Spinal cord (tissue), 10 donors: ENCODE measurements around the gene P2RY13. TPM values are rescaled to one million over a fixed set of nuclear protein-coding genes. Genes with fewer than 3 reads are reported as not detected.

Experiments used
- DNase-seq, 6 donors: peaks; one replicate each; pipeline versions ENCODE4 v3.0.0 to v3.0.0-alpha.2; 2013 to 2015; ENCODE audit warnings: low spot score in 6 of 6, low read depth in 4 of 6
- H3K27ac ChIP-seq: one replicate; pipeline ENCODE4 v1.5.1; 2013; ENCODE audit warnings: low read depth, low read length, control low read depth
- H3K27me3 ChIP-seq: one replicate; pipeline ENCODE4 v1.6.1; 2013; ENCODE audit warnings: low read length; ENCODE audit not compliant: control insufficient read depth, insufficient read depth
- H3K36me3 ChIP-seq: one replicate; pipeline ENCODE4 v1.6.1; 2013; ENCODE audit warnings: low read length; ENCODE audit not compliant: control insufficient read depth, insufficient read depth
- H3K4me1 ChIP-seq: one replicate; pipeline ENCODE4 v1.6.1; 2013; ENCODE audit warnings: low read length; ENCODE audit not compliant: control insufficient read depth, insufficient read depth
- H3K4me3 ChIP-seq: one replicate; pipeline ENCODE4 v1.5.1; 2013; ENCODE audit warnings: low read depth, low read length, control low read depth
- H3K9me3 ChIP-seq: one replicate; pipeline ENCODE4 v1.6.1; 2013; ENCODE audit warnings: low read length; ENCODE audit not compliant: control insufficient read depth, insufficient read depth
- WGBS: methylation state at CpG from one replicate; pipeline ENCODE4 v1.1.5; 2013; ENCODE audit warnings: missing lambda C conversion rate; ENCODE audit not compliant: insufficient coverage; 5-methylcytosine and 5-hydroxymethylcytosine counted together
- polyA plus RNA-seq, 2 donors: library from polyadenylated mRNA; unstranded; fragments of 120-200 nt; gene quantifications; one replicate each; pipeline ENCODE4 v1.2.1, GENCODE V29; 2013; ENCODE audit not compliant: insufficient read length in 2 of 2
- total RNA-seq, 2 donors: library from RNA; depleted of rRNA in 1 of 2; stranded (reverse); fragments of 120-200 nt in 1 of 2; fragments of >200 nt in 1 of 2; gene quantifications; one replicate each; pipeline versions ENCODE4 v1.2.3 to v1.2.4, GENCODE V29; 2013 to 2014
- donor health status: healthy.

The P2RY13 gene
- total and polyA plus RNA-seq, 4 donors: 5.8 to 15.3 (median 9.0) TPM

DNA sequence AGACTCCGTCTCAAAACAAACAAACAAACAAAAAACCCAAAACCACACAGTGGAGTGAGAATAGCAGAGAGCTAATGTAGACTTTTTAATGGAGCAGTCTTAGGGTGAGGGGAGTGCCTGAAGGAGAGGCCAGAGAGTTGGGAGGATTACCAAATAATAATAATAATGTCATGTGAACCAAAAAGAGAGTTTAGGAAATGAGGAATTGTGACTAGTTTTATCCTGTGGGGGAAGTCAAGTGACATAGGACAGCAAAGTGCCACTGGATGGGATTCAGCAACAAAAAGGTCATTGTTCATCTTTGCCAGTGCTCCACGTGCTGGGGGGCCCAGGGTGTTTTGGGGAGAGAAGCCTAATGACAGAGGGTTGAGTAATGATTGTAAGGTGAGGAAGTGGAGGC lies 25.6 kb downstream of the P2RY13 start:
- Histone ChIP-seq H3K9me3 (no peaks in the 10 kb centered on the region), H3K4me1 (peaks cover 5% of the 10 kb centered on the region), H3K4me3 (no peak overlapping the region), H3K36me3 (no peaks in the 10 kb centered on the region), H3K27ac (no peak overlapping the region), H3K27me3 (no peaks in the 10 kb centered on the region)
- no CpG with 5 or more reads among the region's 2 CpGs for WGBS
- DNase-seq: no peak

GRCh38 chr3:151301787-151302186 lies 27.6 kb downstream of the P2RY13 start:
- H3K4me1 ChIP-seq: peaks cover 5% of the 10 kb centered on the region
- 80% methylated on average over 2 of the region's 3 CpGs for WGBS
- no peaks in the 10 kb centered on the region for H3K9me3 ChIP-seq
- no peak overlapping the region for H3K27ac ChIP-seq
- no peaks in the 10 kb centered on the region for H3K36me3 ChIP-seq
- H3K4me3 ChIP-seq: no peak overlapping the region
- DNase-seq: no peak
- no peaks in the 10 kb centered on the region for H3K27me3 ChIP-seq

- H3K27me3 ChIP-seq: no peaks in the 10 kb centered on the region
- no peaks in the 10 kb centered on the region for H3K9me3 ChIP-seq
- H3K4me3 ChIP-seq: no peak overlapping the region
- H3K27ac ChIP-seq: no peak overlapping the region
- H3K36me3 ChIP-seq: no peaks in the 10 kb centered on the region
- peaks cover 5% of the 10 kb centered on the region for H3K4me1 ChIP-seq
- WGBS: no CpG with 5 or more reads among the region's 1 CpG
- DNase-seq: no peak
Observed at GRCh38 chr3:151300539-151300938, 28.8 kb downstream of the P2RY13 start.

DNA sequence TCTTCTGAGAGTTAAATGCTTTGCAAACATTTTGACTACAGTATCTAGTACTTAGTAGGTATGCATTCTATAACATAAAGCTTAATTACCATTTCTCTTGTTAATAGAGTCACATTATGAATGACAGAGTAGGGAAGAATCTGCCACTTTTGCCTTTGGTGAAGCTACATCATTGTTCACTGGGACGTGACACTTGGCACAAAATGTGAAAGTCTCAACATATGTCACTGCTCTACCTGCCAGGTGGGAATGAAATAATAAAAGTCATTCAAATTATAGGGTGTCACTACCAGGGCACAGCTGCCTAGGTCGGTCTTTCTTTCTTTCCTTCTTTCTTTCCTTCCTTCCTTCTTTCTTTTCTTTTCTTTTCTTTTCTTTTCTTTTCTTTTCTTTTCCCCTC lies 30.3 kb downstream of the P2RY13 start:
- H3K4me3 ChIP-seq: no peak overlapping the region
- no peaks in the 10 kb centered on the region for H3K4me1 ChIP-seq
- H3K27ac ChIP-seq: no peak overlapping the region
- H3K27me3 ChIP-seq: no peaks in the 10 kb centered on the region
- H3K36me3 ChIP-seq: no peaks in the 10 kb centered on the region
- DNase-seq: no peak
- WGBS: 100% methylated on average over 1 of the region's 2 CpGs
- no peaks in the 10 kb centered on the region for H3K9me3 ChIP-seq

DNA sequence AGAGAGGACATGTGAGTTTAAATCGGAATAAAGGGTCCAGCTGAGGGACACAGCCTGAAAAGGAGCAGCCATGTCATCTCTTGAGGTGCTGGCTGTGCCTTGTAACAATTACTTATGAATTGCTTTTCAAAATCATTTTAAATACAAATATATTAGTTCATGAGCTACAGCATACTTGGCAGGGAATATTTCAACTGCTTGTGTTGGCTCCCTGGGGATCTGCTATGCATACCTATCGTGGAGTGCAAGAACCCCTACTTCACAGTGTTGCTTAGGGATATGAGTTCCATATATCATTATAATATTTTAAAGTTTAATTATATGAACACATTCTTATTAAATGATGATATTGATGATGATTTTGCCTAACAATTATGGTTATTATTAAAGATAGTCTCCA lies 31.9 kb downstream of the P2RY13 start:
- Histone ChIP-seq H3K27ac (no peak overlapping the region), H3K4me1 (no peaks in the 10 kb centered on the region), H3K9me3 (no peaks in the 10 kb centered on the region), H3K4me3 (no peak overlapping the region), H3K27me3 (no peaks in the 10 kb centered on the region), H3K36me3 (no peaks in the 10 kb centered on the region)
- no peak for DNase-seq
- no CpG with 5 or more reads among the region's 2 CpGs for WGBS

GRCh38 chr3:151296226-151296625 lies 33.1 kb downstream of the P2RY13 start:
- no peak for DNase-seq
- no peak overlapping the region for H3K27ac ChIP-seq
- no peaks in the 10 kb centered on the region for H3K36me3 ChIP-seq
- no peaks in the 10 kb centered on the region for H3K27me3 ChIP-seq
- H3K9me3 ChIP-seq: no peaks in the 10 kb centered on the region
- H3K4me3 ChIP-seq: no peak overlapping the region
- WGBS: 95% methylated on average over 3 of the region's 3 CpGs
- no peaks in the 10 kb centered on the region for H3K4me1 ChIP-seq

DNA sequence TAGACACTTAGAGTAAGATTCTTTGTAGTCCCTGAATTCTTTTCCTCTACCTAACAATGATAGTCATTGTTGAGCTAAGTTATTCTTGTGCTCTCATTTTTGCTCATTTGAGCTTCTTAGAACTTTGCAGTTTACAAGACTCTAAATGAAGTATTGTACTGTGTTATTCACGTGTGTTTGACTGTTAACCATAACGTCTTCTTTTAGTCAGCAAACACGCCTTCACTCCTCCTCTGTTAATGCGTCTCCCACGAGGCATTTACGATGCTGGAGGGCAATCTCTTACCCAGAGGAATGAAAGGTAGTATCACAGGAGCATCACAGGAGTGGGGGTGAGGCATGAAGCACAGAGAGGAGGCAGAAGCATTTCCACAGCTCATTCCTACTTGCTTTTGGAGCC lies 36.2 kb downstream of the P2RY13 start:
- DNase-seq: no peak

DNA sequence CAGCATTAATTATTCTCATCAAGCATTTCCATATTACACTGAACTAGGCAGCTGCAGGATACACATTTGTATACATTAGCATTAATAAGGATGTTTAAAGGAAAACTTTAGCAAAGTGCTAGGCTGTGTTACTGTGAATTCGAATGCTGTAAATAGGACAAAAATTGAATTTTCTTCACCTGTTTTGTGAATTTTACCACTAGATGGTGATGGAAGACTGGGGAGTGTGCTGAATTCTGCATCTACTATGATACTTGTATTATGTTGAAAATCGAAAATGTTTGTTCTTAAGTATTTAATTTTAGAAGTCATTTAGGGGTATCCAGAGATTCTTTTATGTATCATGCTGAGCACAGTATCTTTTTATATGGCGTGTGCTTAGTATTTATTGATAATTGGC lies 38.7 kb downstream of the P2RY13 start:
- Histone ChIP-seq H3K4me1 (no peaks in the 10 kb centered on the region), H3K36me3 (no peaks in the 10 kb centered on the region), H3K9me3 (no peaks in the 10 kb centered on the region), H3K27ac (no peak overlapping the region), H3K27me3 (no peaks in the 10 kb centered on the region), H3K4me3 (no peak overlapping the region)
- DNase-seq: peak in 3 of 6 donors; percentile 12 to 82 (median 54)
- 57% methylated on average over 1 of the region's 3 CpGs for WGBS

More for the DNA sequence above, 36.2 kb downstream of the P2RY13 start:
- H3K4me3 ChIP-seq: no peak overlapping the region
- no peaks in the 10 kb centered on the region for H3K4me1 ChIP-seq
- H3K36me3 ChIP-seq: no peaks in the 10 kb centered on the region
- no peak overlapping the region for H3K27ac ChIP-seq
- WGBS: no CpG with 5 or more reads among the region's 6 CpGs
- H3K9me3 ChIP-seq: no peaks in the 10 kb centered on the region
- no peaks in the 10 kb centered on the region for H3K27me3 ChIP-seq

- H3K4me3 ChIP-seq: no peak overlapping the region
- no peak overlapping the region for H3K27ac ChIP-seq
- WGBS: no CpG with 5 or more reads among the region's 3 CpGs
- no peaks in the 10 kb centered on the region for H3K27me3 ChIP-seq
- H3K9me3 ChIP-seq: no peaks in the 10 kb centered on the region
- no peaks in the 10 kb centered on the region for H3K36me3 ChIP-seq
- no peaks in the 10 kb centered on the region for H3K4me1 ChIP-seq
- no peak for DNase-seq
Observed at GRCh38 chr3:151289445-151289844, 39.9 kb downstream of the P2RY13 start.

DNA sequence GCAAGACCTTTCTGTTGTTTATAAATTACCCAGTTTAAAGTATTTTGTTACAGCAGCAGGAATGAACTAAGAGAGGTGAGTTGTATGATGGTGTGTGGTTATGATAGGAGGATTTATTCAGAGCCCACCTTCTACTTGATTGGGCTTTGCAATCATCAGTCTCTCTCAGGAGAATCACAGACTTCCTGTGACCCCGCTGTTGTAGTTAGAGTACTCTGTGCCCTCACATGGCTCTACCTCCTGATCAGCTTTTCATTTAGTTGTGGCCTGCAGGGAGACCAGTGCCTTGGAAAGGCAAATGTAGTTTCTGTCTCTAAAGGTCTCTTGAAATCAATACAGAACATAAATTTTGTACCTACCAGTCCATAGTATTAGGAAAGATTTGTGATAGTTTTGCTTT lies 43.4 kb downstream of the P2RY13 start:
- WGBS: no CpG with 5 or more reads among the region's 1 CpG
- no peaks in the 10 kb centered on the region for H3K36me3 ChIP-seq
- H3K4me3 ChIP-seq: no peak overlapping the region
- no peaks in the 10 kb centered on the region for H3K9me3 ChIP-seq
- no peak for DNase-seq
- no peak overlapping the region for H3K27ac ChIP-seq
- no peaks in the 10 kb centered on the region for H3K27me3 ChIP-seq
- H3K4me1 ChIP-seq: no peaks in the 10 kb centered on the region
